ENCODE measurements around the gene FAM124A. TPM values are rescaled to one million over a fixed set of nuclear protein-coding genes. Genes with fewer than 3 reads are reported as not detected.

Gene FAM124A
- total RNA-seq, 6 donors from 2014 or later = 2.3 to 7.1 (median 3.8) TPM

GRCh38 chr13:51311957-51312520 is 89.8 kb downstream of the FAM124A start:
- Histone ChIP-seq H3K4me3 (no peak overlapping the region), H3K27ac (no peak overlapping the region), H3K27me3 (no peaks in the 10 kb centered on the region), H3K36me3 (no peaks in the 10 kb centered on the region), H3K9me3 (no peaks in the 10 kb centered on the region), H3K4me1 (no peaks in the 10 kb centered on the region)
- DNase-seq = no peak
- ATAC-seq (ENCODE audit: low FRiP score in 2 of 2) = no peak
- TF ChIP-seq EP300 (IDR thresholded peaks at IDR 0.05) (no peak), CTCF (IDR thresholded peaks at IDR 0.05) (no peak), POLR2A (IDR thresholded peaks at IDR 0.05) (no peak)
- 88 to 94% methylated on average over 5 of the region's 5 CpGs for WGBS, 2 donors

- DNase-seq = no peak
- no peaks in the 10 kb centered on the region for H3K4me1 ChIP-seq
- WGBS, 2 donors = 83 to 88% methylated on average over 1 of the region's 1 CpG
- TF ChIP-seq POLR2AphosphoS5 (IDR thresholded peaks at IDR 0.05) (no peak), POLR2A (IDR thresholded peaks at IDR 0.05) (no peak), EP300 (IDR thresholded peaks at IDR 0.05) (no peak), CTCF (IDR thresholded peaks at IDR 0.05) (no peak)
- ATAC-seq (ENCODE audit: low FRiP score in 2 of 2) = no peak
- H3K36me3 ChIP-seq = no peaks in the 10 kb centered on the region
- H3K9me3 ChIP-seq = no peaks in the 10 kb centered on the region
- H3K27me3 ChIP-seq = no peaks in the 10 kb centered on the region
- H3K27ac ChIP-seq = no peak overlapping the region
- no peak overlapping the region for H3K4me3 ChIP-seq
Observed at GRCh38 chr13:51313619-51314018, 91.4 kb downstream of the FAM124A start.

- Histone ChIP-seq H3K4me3 (no peak overlapping the region), H3K36me3 (no peaks in the 10 kb centered on the region), H3K27me3 (no peaks in the 10 kb centered on the region), H3K9me3 (no peaks in the 10 kb centered on the region), H3K4me1 (no peaks in the 10 kb centered on the region), H3K27ac (no peak overlapping the region)
- ATAC-seq (ENCODE audit: low FRiP score in 2 of 2) (no peak), DNase-seq (no peak)
- TF ChIP-seq CTCF (IDR thresholded peaks at IDR 0.05) (no peak), POLR2AphosphoS5 (IDR thresholded peaks at IDR 0.05) (no peak), POLR2A (IDR thresholded peaks at IDR 0.05) (no peak), EP300 (IDR thresholded peaks at IDR 0.05) (no peak)
- WGBS, 2 donors = 75 to 83% methylated on average over 1 of the region's 1 CpG
Observed at GRCh38 chr13:51317262-51317661, 95.1 kb downstream of the FAM124A start.

- no peaks in the 10 kb centered on the region for H3K4me1 ChIP-seq
- no peak for ATAC-seq (ENCODE audit: low FRiP score in 2 of 2)
- no peaks in the 10 kb centered on the region for H3K36me3 ChIP-seq
- no peaks in the 10 kb centered on the region for H3K27me3 ChIP-seq
- no peak for DNase-seq
- H3K9me3 ChIP-seq = no peaks in the 10 kb centered on the region
- 88 to 96% methylated on average over 2 of the region's 2 CpGs for WGBS, 2 donors
- TF ChIP-seq CTCF (IDR thresholded peaks at IDR 0.05) = no peak
- H3K27ac ChIP-seq = no peak overlapping the region
- H3K4me3 ChIP-seq = no peak overlapping the region
Observed at GRCh38 chr13:51318015-51318414, 95.8 kb downstream of the FAM124A start.

GRCh38 chr13:51318876-51319275 is 96.7 kb downstream of the FAM124A start:
- no peaks in the 10 kb centered on the region for H3K4me1 ChIP-seq
- no peak overlapping the region for H3K4me3 ChIP-seq
- no peaks in the 10 kb centered on the region for H3K27me3 ChIP-seq
- no peak for DNase-seq
- H3K9me3 ChIP-seq = no peaks in the 10 kb centered on the region
- H3K27ac ChIP-seq = no peak overlapping the region
- no peak for TF ChIP-seq POLR2A (IDR thresholded peaks at IDR 0.05)
- no peak for TF ChIP-seq POLR2AphosphoS5 (IDR thresholded peaks at IDR 0.05)
- no peak for TF ChIP-seq CTCF (IDR thresholded peaks at IDR 0.05)
- TF ChIP-seq EP300 (IDR thresholded peaks at IDR 0.05) = no peak
- no peaks in the 10 kb centered on the region for H3K36me3 ChIP-seq
- 76 to 96% methylated on average over 3 of the region's 3 CpGs for WGBS, 2 donors
- no peak for ATAC-seq (ENCODE audit: low FRiP score in 2 of 2)

Data from upper lobe of left lung (tissue), 6 donors.